ENCODE measurements around the gene SYT7. TPM values are rescaled to one million over a fixed set of nuclear protein-coding genes. Genes with fewer than 3 reads are reported as not detected.

Gene SYT7
- total and polyA plus RNA-seq, 4 donors: 2.1 to 114 (median 30.8) TPM

- TF ChIP-seq REST (IDR thresholded peaks at IDR 0.05): no peak
- no peak for TF ChIP-seq TAF1 (conservative IDR thresholded peaks at IDR 0.05)
- no peak for TF ChIP-seq NR2F2 (IDR thresholded peaks at IDR 0.05)
- TF ChIP-seq ATF3 (IDR thresholded peaks at IDR 0.05): no peak
- no peak for TF ChIP-seq HNF4A (conservative IDR thresholded peaks at IDR 0.05)
- TF ChIP-seq MAX (IDR thresholded peaks at IDR 0.05): no peak
- TF ChIP-seq HNF4G (IDR thresholded peaks at IDR 0.05): no peak
- no peak for TF ChIP-seq FOXA1 (IDR thresholded peaks at IDR 0.05)
These were observed 44.6 kb upstream of the SYT7 start (continued) for GRCh38 chr11:61625525-61625924.

GRCh38 chr11:61621917-61622585 lies 41.2 kb upstream of the SYT7 start:
- TF ChIP-seq YY1 (IDR thresholded peaks at IDR 0.05) (no peak), TAF1 (conservative IDR thresholded peaks at IDR 0.05) (no peak), CTCF (IDR thresholded peaks at IDR 0.05; ENCODE audit: low read depth, low read length, missing input control) (no peak), EGR1 (IDR thresholded peaks at IDR 0.05; ENCODE audit: low read depth in 2 of 2) (no peak), GABPA (IDR thresholded peaks at IDR 0.05 in 1 of 2, conservative IDR thresholded peaks at IDR 0.05 in 1 of 2) (no peak), RXRA (IDR thresholded peaks at IDR 0.05) (no peak), NR2F2 (IDR thresholded peaks at IDR 0.05) (no peak), ZBTB33 (IDR thresholded peaks at IDR 0.05) (no peak), FOXA1 (IDR thresholded peaks at IDR 0.05) (no peak), JUND (IDR thresholded peaks at IDR 0.05) (no peak), HNF4A (conservative IDR thresholded peaks at IDR 0.05) (no peak), ATF3 (IDR thresholded peaks at IDR 0.05) (no peak), MAX (IDR thresholded peaks at IDR 0.05) (no peak), REST (IDR thresholded peaks at IDR 0.05) (no peak), HNF4G (IDR thresholded peaks at IDR 0.05) (no peak), RAD21 (IDR thresholded peaks at IDR 0.05) (no peak), SP1 (IDR thresholded peaks at IDR 0.05) (no peak), FOXA2 (IDR thresholded peaks at IDR 0.05) (no peak)
- Histone ChIP-seq H3K27me3 (ENCODE audit: control insufficient read depth in 4 of 4, insufficient read depth in 4 of 4, low read length in 3 of 4) (no peaks in the 10 kb centered on the region), H3K4me3 (ENCODE audit: low read depth in 1 of 3, low read length in 3 of 3) (no peak overlapping the region), H3K9me3 (ENCODE audit: control insufficient read depth in 4 of 4, low read length in 3 of 4) (no peaks in the 10 kb centered on the region), H3K36me3 (ENCODE audit: control insufficient read depth in 4 of 4, insufficient read depth in 3 of 4, low read depth in 1 of 4, low read length in 3 of 4) (no peaks in the 10 kb centered on the region), H3K27ac (ENCODE audit: low read depth in 1 of 2, low read length in 2 of 2) (no peak overlapping the region), H3K4me1 (ENCODE audit: control insufficient read depth in 4 of 4, insufficient read depth in 4 of 4, low read length in 3 of 4) (no peaks in the 10 kb centered on the region), H3K9ac (ENCODE audit: low read depth in 1 of 2, low read length in 2 of 2) (no peak overlapping the region)
- no peak for DNase-seq (ENCODE audit: low spot score)
- 76% methylated on average over 7 of the region's 7 CpGs for WGBS

Data from liver (tissue), 9 donors.